Islet precursor cell (in vitro differentiated cells): ENCODE results near the gene NRCAM.
"Not testable (repeated sequence)": the region's sequence is repeated elsewhere in the genome, so short reads cannot be mapped to it uniquely, and the experiment has no call there.

ENCODE experiments used
- DNase-seq: peaks from one replicate; pipeline ENCODE4 v3.0.0-alpha.2; 2018

The NRCAM gene

DNA sequence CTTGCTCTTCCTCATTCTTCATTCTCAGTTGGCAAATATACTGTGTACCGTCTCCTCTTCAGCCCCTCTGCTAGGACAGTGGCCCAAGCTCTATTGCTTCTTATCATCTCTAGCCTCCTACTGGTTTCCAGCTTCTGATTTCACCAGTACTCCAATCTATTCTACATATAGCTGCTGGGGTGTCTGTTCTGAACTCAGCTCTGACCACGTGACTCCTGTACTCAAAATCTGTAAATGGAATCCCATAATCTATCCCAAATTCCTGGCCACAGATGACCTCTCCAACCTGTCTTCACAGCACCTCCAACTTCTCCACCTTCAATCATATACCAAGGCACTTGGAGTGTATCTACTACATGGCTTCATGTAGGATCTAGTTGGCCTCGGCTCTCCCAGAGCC lies 152.9 kb downstream of the NRCAM start:
- DNase-seq, result no peak

DNA sequence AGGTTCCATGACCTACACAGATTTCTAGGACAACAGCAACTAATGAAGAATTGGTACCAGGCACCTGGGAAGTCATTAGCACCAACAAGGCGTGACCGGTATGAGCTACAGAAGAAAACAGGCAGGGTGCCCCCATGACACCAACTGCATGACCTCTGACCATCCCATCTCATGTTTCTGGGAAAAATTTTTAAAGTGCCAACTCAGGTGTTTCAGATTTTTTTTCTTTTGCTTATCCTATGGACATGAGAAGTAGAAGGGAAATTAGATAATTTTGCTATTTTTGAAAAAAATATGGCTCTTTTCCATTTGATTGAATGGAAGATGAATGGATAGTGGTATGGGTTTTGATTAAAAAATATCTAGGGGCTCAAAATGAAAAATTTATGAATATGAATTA lies 154.8 kb downstream of the NRCAM start:
- DNase-seq, result no peak

DNA sequence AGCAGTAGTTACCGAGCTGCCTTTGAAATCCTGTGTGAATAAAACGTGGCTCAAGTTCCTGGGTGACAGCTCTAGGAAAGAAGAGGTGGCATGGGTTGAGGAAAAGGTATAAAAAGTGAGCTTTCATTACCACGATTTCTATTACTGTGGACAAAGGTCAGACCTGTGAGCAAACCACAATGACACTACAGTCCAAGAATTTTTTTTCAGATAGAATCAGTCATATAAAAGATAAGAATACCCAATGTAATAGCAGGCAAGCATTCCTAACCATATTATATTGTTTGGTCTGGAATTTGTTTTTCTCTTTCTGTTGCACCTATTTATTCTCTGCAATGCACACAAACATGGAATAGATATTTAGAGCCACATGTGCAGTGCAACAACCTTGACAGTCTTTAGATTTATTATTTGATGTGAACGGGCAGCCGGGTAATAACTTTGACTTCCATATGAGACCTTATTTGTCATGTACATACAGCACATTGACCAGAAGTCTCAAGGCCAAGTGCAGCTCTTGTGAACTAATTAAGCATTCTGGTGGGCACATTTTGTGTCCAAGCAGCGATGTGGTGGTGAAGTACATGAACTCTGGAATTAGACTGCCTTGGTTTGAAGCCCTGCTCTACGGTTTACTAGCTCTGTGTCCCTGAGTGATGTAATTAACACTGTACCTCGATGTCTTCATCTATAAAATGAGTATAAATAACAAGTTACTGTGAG lies 156.8 kb downstream of the NRCAM start:
- DNase-seq, result no peak

DNA sequence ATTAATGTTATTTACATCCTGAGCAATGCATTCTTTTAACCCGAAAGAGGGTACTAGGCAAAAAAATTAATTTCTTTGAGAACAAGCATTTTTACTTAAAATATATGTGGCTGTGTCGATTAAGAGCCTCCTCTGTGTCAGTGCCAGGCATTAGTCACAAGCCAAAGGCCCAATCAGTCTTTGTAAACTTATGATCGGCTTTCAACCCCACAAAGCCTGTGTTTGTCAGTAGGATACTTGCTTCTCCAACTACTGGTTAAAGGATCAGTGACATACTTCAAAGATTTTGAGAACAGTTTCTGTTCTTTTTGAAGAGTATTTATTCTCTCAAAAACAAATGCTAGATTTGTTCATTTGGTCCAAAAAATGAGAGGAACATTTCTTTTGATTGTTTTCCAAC lies 159.3 kb downstream of the NRCAM start:
- no peak for DNase-seq

DNA sequence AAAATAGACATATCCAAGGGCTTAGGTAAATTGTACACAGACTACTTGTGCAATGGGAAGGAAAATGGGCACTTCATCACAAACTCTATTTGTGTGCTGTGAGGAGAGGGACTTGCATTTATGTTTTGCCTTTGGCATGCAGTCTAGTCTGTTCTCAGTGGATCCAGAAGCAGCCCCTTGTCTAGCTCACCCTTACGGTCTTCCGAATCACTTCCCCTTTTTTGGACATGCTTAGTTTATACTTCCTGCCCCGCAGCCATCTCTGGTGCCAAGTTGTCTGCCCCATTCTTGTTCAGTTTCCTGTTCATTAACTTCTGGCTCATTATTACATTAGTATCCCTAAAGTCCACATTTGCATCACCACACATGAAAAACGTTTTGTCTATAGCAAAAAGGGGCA lies 161.6 kb downstream of the NRCAM start:
- no peak for DNase-seq

DNA sequence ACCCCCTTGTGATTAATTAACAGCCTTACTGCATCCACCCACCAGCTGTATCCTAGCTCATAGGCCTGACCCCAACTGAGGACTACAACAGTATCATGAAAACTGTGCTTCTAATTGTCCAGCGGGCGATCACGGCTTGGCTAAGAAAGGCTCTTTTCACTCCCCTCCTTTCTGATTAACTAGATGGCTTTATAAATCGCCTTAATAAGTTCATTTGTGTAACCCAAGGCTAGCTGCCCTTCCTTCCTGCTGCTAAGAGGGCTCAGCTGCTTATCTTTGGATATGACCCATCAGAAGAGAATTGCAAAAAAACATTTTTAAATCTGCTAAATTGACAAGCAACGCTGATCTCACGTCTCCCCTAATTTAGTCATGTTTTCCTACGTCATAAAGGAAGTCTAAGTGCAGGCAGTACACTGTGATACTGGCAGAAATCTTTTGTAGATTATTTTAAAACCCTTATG lies 163.1 kb downstream of the NRCAM start:
- DNase-seq, result no peak

DNA sequence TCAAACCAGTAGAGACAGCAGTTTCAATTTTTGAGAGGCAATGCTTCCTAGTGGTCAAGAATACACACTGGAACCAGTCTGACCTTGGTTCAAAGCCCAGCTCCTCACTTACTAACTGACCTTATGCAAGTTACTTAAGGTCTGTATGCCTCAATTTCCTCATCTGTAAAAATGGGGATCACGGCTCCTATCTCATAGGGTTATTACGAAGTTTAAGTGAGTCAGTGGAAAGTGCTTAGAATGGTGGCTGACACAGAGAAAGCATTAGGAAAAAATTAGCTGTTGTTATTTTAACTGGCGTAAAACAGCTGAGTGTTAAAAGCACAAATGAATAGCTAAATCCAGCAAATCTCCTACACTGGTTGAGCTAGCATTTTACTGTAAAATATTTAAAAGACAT lies 163.7 kb downstream of the NRCAM start:
- DNase-seq, result no peak

DNA sequence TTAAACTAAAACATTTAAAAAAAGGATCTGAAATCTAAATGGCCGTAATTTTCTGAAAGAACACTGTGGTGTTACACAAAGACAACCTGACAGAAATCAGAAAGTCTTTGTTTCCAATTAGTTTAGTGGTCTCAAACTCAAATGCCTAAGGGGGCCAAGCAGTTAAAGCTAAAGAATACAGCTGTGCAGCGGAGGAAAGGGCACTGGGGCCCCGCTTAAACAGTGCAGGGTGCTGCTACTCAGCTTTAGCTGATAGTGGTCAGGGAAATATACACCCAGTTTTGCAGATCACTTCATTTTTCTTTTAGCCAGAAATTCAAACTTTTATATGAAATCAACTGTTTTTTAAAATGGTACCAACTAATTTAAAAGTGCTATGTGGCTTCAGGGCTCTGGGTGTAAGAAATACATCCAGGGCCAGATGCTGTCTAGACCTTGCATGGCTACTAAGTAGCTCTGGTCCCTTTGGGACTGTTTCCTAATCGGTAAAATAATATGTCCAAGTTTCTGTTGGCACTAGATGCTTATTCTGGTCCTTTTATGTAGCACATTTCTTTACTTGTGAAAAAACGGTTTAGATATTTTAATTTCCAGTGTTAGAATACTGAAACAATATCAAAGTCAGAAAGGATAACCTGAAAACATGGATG lies 164.3 kb downstream of the NRCAM start:
- DNase-seq, result no peak

DNA sequence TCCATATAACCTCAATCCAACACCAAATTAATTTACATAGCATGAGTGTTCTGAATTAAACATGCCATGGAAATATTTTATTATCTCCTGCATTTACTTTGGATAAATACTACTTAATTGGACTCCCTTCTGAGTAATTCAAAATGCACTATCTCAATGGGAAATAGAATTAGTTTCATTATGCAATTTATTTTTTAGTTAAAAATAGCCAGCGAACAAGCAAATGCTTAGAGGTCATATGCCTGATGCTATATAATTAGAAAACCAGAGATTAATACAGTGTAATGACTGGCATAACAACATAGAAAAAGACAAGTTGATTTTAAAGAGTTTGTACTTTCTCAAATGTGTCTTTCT lies 165.1 kb downstream of the NRCAM start:
- DNase-seq, result no peak

DNA sequence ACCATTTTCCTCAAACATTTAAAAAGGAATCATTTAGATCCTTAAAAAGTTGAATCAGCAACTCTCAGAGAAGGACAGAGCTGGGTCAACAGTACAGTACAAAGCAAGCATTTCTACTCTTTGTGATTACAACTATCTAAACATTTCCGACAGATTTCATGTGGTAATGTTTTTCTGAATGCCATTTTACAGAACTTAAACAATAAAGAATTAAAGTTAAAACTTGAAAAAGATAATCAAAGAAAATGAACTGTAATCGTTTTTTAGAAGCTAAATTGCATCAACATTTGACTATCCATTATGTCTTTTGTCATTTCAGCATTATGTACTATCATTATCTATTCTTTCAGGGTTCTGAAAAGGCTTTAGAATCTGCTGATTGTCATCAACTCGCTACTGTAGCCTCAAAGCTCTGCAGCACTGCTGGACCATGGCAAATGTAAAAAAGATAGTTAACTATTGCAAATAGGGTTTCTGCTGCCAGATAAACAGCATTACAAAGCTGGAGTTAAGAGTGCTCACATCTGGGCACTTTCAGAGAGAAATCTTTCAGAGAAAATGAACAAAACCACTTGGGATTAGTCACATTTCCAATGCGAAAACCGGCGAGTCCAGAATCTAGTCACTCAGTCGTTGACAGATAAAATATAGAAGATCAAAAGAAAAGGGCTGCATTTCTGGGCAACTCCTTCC lies 165.6 kb downstream of the NRCAM start:
- no peak for DNase-seq

DNA sequence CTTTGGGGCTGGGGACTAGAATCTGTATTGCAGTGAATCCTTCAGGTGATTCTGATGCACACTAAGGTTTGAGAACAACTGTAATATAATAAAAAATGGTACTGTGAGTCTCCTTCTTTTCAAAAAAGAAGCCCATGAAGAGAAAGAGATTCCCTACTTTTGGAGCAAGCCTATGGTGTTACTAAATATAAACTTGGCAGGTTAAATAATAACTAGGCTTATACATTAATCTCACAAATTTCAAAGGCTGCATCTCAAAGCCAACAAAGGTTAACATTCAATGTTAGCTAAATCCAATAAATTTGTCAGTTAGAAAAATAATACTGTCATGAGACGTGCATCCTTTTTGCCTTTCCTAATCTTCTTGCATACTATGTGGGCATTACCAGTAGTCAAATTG lies 166.4 kb downstream of the NRCAM start:
- DNase-seq, result no peak

DNA sequence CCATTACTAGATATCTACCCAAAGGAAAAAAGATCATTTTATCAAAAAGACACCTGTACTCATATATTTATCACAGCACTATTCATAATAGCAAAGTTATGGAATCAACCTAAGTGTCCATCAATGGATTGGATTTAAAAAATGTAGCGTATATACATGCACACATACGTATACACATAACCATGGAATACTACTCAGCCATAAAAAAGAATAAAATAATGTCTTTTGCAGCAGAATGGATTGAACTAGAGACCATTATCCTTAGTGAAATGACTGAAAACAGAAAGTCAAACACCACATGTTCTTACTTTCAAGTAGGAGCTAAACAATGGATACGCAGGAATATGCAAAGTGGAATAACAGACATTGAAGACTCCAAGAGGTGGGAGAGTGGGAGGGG lies 168.4 kb downstream of the NRCAM start:
- DNase-seq, result no peak

DNA sequence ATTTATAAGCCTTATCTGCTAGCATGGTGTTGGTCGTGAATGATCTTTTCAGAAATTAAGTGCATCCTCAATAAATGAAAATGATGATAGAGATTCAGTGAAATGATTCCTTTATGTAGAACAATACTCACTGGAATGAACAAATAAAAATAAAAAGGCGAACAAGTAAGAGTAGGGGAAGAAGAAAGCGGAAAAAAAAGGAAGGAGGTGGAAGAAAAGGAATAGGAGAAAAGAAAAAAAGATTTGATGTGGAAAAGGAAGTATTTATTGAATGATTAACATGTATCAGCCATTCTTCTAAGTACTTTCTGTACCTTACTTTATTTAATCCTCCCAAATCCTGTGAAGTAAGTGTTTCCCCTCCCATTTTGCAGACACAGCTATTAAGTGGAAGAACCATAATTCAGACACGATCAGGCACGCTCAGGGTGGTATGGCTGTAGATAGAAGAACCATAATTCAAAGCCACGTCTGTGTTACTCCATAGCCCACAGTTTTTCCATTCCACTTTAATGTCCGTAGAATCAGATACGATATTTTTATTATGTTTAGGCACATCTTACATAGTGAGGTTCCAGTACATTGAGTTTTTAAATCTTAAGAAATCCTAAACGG lies 169.8 kb downstream of the NRCAM start:
- no peak for DNase-seq

DNA sequence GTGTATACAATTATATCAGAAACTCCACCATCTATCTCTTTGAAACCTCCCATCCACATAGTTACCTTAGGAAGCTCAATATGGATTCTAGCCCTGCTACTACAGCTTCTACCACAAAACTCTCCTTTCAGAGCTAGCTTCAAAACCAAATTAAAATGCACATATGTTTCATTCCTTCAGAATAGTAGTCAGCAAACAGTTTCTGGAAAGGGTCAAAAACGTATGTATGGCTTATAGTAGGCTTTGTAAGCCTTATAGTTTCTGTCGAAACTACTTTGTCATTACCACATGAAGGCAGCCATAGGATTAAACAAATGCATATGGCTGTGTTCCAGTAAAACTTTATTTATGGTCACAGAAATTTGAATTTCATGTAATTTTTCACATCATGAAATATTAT lies 170.5 kb downstream of the NRCAM start:
- DNase-seq, result no peak

DNA sequence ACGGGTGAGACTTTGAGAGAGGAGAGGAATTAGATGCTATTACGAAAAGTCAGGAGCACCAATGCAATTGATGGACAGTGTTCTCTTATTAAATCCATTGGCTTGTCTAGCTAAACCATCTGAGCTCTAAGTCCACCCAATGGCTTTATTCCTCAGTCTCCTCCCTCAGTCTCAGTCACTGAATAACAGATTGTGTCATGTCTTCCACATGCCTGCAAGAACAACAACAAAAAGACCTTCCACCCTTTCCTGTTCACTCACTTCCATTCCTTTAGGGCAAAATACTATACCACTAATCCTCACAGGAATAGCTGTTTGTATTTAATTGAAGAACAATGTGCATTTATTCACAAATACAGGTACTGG lies 171.2 kb downstream of the NRCAM start:
- DNase-seq, result no peak

DNA sequence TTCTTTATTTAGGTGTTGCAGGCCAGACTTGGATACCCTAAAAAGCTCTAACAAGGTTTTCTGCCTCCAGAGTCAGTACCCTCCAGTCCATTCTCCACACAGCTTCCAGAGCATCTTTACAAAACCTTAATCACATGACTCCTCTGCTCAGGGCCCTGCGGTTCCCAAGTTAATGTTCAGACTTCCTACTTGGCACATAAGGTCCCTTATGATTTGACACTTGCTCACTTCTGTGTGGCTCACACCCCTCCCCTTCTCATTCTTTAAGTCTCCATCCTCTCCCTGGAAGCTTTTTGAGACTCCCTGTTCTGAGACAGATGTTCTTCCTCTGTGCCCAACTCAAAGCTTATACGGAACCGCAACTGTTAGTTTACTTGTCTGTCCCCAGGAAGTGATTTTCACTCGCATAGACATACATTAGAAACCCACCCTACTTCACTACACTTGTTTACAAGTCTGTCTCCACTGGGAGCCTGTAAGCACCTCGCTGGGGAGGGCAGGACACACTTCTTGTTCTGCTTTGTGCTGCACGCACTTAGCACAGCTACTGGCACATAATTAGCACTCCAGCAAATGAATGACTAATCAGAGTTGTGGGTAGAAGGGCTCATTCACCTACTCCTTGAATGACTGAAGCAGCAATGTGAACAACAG lies 171.8 kb downstream of the NRCAM start:
- no peak for DNase-seq

DNA sequence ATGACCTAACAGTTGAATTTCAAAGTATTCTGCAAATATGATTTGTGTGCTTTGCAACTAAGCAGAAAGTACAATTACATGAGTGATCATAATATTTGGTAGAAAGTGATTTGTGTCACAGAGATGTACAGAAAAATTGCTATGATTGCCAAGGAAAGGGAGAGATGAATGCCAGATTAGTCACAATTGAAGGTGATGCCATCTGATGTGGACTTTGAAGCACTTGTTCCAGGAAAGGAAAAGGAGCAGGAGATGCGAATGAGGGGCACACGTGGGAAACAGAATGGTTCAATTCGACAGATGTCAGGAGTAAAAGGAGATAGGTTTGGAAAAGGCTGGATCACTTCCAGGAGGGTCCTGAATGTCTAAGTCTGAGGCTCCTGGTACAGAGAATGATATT lies 173.0 kb downstream of the NRCAM start:
- no peak for DNase-seq

DNA sequence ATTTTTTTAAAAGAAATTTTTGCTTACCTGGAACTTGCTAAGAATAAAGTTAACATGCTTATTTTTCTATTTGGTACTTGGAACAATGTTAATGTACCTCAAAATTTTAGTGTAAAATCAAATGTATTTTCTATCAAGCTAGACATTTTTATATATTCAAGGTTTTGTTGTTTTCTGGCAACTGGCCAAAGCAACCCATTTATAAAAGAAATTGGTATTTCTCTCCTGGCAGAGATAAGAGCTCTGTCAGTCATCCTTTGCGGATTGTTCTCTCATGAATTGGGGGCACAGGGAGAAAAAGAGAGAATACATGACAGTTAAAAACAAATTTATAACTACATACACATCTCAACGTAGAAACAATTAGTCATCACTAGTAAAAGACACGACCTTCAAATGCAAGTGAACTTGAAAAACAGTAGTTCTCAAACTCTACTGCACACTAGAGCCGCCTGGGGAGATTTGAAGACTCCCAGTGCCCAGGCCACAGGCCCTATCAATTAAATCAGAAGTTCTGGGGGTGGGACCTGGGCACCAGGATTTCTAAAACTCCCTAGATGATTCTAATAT lies 173.7 kb downstream of the NRCAM start:
- DNase-seq, result no peak

DNA sequence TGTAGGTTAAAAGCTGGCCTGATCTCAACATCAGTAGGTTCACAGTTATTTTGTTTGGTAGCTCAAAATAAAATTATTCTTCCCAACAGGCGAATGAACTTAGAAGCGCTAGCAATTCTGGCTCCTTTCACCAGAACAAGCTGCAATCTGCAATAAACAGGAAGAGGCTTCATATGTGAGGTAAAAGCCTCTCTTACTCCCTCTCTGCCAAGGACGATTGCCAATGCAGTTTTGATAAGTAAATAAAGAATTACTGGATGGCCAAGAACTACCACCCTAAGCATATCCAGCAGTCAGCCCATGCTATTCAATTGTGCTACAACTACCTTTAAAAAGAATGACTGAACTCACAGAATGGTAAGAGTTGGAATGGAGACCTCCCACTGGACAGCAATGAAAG lies 176.1 kb downstream of the NRCAM start:
- no peak for DNase-seq

DNA sequence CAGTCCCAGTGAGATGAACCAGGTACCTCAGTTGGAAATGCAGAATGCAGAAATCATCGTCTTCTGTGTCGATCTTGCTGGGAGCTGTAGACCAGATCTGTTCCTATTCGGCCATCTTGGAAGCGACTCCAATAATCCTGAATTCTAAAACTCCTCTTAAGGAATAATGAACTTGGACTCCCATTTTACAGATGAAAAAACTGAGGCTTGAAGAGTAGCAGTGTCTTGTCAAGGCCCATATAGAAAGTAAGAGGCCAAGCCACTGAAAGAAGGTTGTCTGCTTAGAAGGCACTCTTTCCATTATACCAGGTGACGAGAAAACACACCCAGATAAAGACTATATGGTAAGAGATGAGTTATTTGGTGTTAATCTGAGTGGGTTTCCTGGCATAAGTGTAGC lies 177.5 kb downstream of the NRCAM start:
- no peak for DNase-seq

DNA sequence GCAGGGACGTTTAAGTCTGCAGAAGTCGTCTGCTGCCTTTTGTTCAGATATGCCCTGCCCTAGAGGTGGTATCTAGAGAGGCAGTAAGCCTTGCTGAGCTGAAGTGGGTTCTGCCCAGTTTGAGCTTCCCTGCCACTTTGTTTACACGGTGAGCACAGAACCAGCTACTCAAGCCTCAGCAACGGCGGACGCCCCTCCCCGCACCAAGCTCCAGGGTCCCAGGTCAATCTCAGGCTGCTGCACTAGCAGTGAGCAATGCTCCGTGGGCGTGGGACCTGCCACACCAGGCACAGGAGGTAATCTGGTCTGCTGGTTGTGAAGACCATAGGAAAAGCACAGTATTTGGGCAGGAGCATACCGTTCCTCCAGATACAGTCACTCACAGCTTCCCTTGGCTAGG lies 178.0 kb downstream of the NRCAM start:
- DNase-seq, result no peak

DNA sequence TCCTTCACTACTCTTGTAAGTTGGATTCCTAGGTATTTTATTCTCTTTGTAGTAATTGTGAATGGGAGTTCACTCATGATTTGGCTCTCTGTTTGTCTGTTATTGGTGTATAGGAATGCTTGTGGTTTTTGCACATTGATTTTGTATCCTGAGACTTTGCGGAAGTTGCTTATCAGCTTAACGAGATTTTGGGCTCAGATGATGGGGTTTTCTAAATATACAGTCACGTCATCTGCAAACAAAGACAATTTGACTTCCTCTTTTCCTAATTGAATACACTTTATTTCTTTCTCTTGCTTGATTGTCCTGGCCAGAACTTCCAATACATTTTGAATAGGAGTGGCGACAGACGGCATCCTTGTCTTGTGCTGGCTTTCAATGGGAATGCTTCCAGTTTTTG lies 181.8 kb downstream of the NRCAM start:
- not testable (repeated sequence) for DNase-seq

DNA sequence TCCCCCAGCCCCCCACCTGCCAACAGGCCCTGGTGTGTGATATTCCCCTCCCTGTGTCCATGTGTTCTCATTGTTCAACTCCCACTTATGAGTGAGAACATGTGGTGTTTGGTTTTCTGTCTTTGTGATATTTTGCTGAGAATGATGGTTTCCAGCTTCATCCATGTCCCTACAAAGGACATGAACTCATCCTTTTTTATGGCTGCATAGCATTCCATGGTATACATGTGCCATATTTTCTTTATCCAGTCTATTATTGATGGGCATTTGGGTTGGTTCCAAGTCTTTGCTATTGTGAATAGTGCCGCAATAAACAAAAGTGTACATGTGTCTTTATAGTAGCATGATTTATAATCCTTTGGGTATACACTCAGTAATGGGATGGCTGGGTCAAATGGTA lies 183.3 kb downstream of the NRCAM start:
- DNase-seq, result not testable (repeated sequence)
